T-helper 2 cell treated with Interferon-gamma antibody and Interleukin-4, amounts not matched to agents 100 ng/mL and 5 ng/mL, for 36 hours (primary cell): ENCODE results near the gene LRRC41. TPM values are rescaled to one million over a fixed set of nuclear protein-coding genes. Genes with fewer than 3 reads are reported as not detected.

Source experiments
- intact Hi-C: fragments of 100-400 bp; cut with micrococcal nuclease; formaldehyde crosslinking; loops from one replicate; pipeline ENCODE4 v1.15.1; 2023
- total RNA-seq: library from RNA; stranded (reverse); gene quantifications from 2 replicates; pipeline ENCODE4 v1.2.3, GENCODE V29; 2022

Gene LRRC41
- total RNA-seq, 1 donor from 2014 or later: 46.2 TPM

DNA sequence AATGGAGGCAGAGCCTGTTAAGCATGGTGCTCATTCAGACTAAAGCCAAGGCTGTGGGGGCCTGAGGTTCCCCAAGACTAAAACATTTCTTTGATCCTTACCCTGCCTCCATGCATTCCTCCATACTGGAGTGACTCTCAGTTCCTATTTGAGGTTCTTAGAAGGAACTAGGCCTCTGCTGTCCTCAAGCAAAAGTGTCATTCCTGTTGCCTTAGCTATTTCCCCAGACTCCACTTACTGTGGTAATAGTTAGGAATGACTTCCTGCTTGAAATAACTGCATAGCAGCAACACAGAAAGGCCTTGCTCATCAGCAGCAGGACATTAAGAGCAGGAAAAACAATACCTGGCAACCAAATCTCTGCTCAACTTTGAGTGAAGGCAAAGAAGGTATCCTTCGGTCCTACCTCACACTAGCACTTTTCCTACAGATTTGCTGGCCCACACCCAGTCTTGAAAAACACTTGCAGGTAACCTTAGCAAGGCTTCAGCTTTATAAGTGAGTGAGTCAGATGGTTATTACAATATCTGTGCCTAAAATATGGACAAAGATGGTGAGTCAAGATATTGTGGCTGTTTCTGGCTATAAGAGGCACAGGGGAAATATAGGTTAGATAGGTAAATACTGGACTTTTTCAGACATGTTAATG is 14.8 kb downstream of the LRRC41 start:
- intact Hi-C loops: no loop called here

DNA sequence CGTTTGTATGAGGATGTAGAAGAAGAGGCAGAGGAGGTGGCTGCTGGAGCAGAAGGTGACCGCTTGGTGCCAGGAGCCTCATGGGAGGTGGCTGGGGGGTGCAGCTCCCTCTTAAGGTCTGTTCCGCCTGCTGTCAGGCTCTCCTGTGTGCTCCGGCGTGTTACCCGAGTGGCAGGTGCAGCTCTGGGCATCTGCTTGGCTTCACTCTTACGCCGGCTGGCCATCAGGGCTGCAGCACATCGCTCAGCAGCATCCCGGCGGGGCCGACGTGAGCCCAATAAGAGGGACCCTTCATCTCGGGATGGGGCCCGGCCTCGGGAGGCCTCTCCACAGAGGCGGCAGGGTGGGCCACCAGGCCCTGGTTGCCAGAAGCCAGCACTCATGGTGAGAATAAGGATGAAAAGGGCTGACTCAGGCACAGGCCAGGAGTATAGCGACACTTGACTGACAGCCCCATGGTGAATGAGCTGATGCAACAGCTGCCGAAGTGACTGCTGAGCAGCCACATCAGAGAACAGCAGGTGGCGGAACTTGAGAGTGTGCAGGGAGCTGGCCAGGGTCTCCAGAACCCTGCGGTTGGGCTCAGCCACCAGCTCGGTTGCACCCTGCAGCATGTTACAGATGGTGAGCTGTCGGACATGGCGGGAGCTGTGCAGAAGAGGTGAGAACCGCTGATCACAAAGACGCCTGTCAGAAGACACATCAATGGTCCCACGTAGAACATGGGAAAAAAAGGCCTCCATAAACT is 17.5 kb downstream of the LRRC41 start:
- intact Hi-C loops: no loop called here

DNA sequence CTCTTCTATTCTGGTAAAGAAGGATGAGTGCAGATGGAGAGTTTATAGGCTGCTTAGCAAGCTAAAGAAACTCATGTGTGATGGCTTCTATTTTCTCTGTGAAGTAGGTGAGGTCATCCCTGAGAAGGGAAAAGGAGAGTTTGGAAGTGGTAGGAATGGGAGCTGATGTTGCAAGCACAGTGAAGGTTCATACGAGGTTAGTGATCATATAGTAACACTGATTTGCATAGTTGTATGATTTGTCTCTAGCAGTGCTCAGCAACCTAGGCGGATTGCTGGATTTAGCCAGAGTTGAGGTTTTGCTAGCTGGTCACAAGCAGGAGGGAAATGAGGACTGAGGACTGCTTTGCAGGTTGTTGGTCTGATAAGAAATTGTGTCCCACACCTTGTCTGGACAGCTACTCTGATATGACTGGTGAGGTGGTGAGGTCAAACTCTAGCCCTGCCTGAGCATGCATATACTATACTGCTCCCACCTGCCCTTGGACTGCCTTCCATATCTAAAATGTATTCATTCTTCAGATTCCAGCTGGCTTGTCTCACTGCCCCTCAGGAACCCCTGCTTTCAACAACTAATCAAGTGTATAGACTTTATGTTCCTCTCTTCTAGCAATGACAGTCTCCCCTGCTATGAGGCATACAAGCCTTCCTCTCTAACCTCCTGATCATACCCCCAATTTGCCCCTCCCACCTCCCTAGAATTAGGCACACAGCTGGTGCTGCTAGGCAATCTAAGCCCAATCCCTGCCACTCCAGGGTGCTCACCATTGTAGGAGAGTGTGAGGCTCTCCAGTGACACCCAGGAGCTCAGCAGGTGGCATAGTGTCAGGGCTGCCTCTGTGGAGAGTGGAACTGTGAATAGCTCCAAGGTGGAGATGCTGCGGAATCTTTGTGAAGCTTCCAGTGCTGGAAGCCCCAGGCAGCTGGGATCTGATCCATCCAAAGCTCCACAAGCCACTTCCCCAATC is 18.5 kb downstream of the LRRC41 start:
- intact Hi-C loops: no loop called here

DNA sequence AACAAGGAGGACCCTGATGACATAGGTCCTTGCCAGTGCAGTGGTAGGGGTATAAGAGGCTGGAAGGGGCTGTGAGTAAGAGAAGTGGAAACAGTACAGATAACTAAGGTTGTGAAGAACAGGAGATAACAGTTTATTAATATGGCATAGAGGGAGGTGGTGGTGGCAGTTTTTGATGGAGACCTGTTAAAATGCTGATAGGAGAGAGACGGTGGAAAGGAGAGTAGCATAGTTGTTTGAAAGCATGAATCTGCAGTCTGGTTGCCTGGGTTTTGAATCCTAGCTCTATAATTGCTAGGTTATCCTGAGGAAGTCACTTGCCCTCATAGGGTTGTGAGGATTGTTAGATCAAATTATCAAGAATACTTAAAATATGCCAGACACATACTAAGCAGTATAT is 19.4 kb downstream of the LRRC41 start:
- intact Hi-C loops: no loop called here

DNA sequence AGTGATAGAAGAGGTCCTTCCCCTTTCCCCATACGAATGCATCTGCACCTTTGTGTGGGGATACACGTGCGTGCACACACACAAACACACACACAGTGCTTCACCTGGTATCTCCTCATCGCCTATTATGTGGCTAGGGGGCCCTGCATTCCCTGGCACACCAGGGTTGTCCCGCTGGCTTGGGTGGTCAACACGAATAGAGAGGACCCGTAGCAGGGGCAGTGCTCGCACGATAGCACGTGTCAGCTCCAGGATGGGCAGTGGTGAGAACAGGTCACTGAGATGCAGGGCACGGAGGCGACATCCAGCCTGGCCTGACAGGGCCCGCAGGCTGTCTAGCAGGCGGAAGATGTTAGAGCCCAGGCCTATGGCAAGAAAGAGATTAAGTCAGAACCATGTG is 22.4 kb downstream of the LRRC41 start:
- intact Hi-C loops: no loop called here

DNA sequence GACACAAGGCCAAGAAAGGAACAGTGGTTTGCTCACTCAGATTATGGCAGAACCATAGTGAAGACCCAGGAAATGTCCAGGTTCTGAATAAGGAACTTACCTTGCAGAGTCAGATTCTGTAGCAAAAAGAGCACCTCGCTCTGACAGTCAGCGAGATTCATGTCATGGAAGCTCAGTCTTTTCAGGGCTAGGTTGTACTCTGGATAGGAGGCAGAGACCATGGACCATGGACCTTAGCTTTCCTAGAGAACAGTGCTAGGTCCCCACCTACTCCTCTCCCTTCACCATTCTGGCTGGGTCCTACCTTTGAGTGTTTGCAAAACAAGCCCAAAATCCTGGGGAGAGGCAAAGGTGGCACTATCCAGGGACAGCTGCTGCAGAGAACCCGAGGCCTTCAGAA is 23.3 kb downstream of the LRRC41 start:
- intact Hi-C loops: no loop called here

DNA sequence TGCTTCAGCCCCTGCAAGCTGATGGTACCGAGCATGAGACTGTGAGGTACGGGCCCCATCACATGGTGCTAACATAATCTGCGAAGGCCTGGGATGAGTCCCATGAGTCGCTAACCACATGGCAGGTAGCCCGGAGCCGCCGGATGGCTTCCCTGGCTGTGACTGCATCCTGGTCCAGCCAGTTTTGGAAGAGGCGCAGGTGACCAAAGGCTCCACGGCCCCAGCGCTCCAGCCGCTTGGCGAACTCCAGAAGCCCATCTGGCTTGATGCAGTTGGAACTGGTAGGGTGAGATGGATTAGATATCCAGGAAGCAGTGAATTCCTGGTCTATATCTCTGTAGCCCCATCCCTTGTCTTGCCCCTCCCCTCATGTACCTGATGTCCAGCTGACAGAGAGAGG is 24.6 kb downstream of the LRRC41 start:
- intact Hi-C loops: no loop called here

DNA sequence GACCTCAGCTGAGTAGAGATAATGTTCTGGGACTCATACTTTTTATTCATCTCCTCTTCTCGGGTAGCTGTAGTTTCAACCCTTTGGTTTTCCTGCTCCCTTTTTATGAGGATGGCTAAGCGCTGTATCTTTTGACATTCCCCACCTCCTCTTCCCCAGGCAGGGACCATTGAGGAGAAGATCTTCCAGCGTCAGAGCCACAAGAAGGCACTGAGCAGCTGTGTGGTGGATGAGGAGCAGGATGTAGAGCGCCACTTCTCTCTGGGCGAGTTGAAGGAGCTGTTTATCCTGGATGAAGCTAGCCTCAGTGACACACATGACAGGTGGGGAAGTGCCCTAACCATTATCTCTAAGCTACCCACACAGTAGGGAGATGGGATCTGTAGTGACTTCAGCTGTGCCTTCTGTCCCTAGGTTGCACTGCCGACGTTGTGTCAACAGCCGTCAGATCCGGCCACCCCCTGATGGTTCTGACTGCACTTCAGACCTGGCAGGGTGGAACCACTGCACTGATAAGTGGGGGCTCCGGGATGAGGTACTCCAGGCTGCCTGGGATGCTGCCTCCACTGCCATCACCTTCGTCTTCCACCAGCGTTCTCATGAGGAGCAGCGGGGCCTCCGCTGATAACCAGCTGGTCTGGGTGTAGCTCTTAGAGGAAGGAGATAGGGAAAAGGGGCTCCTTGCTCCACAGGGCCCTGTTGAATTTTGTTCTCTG is 25.6 kb downstream of the LRRC41 start:
- intact Hi-C loops: no loop called here

DNA sequence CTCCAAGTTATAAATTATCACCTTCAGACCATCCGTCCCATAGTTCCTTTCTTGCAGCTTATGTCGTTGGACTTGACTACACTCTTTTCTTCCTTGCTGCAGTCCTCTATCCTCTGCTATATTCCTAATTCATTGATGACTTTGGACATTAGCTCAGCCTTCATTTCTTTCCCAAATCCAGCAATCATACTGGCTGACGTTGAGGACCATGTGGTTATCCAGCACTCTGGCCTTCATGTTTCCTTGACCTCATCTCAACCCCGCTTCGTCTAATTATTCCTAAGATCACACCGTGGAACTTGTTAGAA is 28.4 kb downstream of the LRRC41 start:
- intact Hi-C loops: no loop called here

DNA sequence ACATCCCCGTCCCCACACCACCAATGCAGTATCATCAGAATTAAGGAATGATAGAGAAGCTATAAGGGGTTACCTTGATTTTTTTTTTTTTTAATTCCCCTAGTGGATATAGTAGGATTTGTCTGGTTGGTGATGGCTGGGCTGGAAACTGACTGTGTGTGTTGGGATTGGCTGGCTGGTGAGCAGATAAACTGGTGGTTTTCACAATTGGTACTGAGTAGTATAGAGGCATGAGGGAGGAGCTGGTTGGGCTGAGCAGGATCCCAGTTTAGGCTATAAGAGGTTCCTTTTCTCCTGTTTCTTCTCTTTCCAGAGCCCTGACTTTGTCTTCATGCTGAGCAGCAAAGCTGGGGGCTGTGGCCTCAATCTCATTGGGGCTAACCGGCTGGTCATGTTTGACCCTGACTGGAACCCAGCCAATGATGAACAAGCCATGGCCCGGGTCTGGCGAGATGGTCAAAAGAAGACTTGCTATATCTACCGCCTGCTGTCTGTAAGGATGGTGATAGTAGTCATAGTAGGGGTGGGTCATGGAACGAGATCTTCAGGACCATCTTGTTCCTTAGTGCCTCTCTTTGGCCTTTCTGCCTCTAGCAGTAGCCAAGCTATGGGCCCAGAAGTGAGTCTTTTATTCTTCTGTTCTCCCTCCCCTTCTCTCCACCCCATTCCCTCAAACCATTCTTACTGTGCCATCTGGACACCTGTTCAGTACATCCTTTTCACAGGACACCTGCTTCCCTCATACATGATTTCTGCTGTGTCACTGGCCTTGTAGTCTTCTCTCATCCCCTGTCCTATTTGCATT is 29.0 kb downstream of the LRRC41 start:
- intact Hi-C loops: no loop called here

DNA sequence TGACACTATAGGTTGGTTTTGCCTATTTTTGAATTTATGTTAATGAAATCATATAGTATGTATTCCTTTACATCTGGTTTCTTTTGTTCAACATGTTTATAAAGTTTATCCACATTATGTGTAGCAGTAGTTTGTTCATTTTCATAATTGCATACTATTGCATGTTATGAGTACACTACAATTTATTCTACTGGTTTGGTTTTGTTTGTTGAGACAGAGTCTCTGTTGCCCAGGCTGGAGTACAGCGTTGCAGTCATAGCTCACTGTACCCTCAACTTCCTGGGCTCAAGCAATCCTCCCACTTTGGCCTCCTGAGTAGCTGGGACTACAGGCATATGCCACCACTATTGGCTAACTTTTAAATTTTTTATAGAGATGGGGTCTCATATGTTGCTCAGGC is 34.8 kb downstream of the LRRC41 start:
- intact Hi-C loops: no loop called here

DNA sequence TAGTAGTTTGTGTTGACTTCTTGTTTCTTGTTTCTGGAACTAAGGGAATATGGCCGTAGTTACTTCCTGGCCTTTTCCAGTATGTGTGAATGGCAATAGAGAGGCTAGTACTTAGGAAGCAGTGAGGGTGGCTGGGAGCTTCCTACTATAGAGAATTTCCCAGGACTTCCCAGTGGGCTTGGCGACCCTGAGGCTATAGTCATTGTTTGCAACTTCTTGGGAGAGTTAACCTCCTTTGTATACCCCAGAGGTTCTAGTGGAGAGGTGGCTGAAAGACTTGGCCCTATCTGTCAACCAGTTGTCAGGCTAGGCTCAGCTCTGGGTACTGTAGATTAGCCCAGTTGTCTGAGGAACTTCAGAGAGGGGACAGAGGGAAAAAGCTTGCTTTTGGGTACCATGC is 40.3 kb downstream of the LRRC41 start:
- intact Hi-C loops: no loop called here

DNA sequence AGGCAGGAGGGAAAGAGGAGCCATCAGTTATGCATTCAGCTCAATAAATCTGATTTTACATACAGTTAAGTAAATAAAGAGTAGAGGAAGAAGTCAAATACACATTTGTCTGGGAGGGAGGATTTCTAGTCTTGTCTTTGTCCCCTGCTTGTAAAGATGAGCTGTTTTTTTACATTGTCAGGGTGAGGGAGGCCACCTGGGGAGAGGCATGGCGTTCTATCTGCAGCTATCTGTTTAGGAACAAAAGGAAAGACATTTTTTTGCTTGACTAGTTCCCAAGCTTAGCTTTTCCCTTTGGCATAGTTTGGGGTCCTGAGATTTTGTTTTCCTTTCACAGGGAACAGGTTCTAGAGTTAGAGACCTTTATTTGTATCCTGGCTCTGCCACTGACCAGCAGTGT is 40.9 kb downstream of the LRRC41 start:
- intact Hi-C loops: no loop called here

DNA sequence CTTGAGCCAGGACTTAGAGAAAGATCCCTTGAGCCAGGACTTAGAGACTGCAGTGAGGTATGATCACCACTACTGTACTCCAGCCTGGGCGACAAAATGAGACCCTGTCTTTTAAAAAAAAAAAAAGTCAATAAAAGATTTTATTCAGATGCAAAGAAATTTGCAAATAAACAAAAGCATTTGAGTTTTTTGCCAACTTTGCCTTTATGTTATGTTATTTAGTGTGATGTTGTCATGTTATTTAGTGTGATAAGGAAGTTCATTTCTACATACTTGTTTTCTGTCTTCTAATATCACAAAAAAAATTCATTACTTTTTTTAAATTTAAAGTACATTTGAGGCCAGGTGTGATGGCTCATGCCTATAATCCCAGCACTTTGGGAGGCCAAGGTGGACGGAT is 46.9 kb downstream of the LRRC41 start:
- intact Hi-C loops: no loop called here

DNA sequence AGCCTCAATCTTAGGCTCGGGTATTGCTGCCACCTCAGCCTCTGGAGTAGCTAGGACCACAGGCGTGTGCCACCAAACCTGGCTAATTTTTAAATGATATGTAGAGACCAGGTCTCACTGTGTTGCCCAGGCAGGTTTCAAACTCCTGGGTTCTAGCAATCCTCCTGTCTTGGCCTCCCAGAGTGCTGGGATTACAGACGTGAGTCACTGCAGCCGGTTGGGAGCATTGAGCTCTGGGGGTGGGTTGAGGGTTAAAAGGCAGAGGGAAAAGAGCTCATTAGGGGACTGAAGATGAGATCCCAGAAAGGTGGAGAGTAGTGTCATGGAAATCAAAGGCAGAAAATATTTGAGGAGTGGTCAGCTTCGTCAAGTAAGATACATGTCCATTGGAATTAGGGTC is 48.7 kb downstream of the LRRC41 start:
- intact Hi-C loops: no loop called here

DNA sequence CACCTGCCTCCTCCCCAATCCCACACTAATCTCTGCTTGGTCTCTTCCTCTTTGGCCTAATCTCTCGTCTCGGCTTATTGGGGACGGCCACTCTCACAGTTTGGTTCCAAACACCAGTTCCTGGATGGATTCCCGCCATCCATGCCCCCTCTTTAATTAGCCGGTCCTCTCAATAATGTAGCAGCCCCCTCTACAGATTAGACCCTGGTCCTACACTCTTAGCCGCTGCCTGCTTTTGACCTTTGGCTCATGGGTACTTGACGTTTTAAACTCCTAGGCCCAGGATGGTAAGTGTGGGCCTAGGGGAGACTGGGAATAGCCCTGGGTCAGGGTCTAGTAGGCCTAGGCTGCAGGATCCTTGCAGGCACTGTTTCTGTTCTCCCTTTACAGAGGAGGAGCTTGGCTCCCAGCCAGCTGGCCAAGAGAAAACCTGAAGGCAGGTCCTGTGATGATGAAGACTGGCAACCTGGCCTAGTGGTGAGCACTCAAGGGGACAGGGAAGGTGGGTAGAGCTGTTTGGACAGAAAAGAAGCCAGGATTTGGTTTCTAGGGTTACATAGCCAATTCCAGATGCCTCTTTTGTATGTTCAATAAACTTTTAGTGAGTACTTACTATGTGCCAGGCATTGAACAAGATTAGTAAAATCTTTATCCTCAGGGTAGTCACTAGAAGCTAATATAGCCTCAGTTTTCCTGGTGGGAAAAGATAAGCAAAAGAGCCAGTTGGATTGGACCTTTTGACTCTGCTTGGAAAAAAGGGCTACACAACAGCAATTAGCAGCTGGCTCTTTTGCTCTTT is 55.1 kb downstream of the LRRC41 start:
- intact Hi-C loops: no loop called here

DNA sequence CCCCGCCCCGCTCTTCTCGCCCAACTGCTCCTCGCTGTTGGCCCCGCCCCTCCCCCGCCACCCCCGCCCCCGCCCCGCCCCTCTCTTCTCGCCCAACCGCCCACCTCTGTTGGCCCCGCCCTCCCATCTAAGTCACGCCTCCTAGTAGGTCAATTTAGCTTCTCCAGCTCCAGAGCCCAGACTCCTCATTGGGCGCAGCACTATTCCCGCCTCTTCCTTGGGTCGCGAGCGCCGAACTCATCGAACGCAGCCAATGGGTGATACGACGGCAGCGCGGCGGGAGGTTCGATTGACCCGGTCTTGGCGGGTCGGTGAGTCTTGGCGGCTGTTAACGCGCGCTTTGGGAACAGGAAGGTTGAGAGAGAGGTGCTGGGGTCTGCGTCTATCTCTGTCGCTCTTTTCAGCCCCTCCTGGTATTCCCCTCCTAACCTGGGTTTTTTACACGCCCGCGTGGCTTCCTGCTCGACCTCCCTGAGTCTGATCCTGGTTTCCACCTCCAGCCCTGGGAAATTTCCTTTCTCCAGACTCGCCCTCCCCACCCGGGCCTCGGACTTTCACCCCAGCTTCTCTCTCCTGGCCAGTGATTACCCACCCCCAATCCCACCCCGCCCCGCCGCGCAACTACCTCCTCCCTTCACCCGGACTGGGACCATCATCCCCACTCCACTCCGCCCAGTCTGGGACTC is 55.8 kb downstream of the LRRC41 start, which contains the start of gene RAD54L:
TSS of gene RAD54L (plus strand) at position 328 of the 686 bp plus-strand sequence. CDS start 643 bp downstream, outside the sequence.
- intact Hi-C loops: loop anchor here (1.0 to 2.0 kb wide), 6 partner anchors 56 to 909 kb away; partner anchors contain the start of genes LRRC41, PIK3R3 and UQCRH

DNA sequence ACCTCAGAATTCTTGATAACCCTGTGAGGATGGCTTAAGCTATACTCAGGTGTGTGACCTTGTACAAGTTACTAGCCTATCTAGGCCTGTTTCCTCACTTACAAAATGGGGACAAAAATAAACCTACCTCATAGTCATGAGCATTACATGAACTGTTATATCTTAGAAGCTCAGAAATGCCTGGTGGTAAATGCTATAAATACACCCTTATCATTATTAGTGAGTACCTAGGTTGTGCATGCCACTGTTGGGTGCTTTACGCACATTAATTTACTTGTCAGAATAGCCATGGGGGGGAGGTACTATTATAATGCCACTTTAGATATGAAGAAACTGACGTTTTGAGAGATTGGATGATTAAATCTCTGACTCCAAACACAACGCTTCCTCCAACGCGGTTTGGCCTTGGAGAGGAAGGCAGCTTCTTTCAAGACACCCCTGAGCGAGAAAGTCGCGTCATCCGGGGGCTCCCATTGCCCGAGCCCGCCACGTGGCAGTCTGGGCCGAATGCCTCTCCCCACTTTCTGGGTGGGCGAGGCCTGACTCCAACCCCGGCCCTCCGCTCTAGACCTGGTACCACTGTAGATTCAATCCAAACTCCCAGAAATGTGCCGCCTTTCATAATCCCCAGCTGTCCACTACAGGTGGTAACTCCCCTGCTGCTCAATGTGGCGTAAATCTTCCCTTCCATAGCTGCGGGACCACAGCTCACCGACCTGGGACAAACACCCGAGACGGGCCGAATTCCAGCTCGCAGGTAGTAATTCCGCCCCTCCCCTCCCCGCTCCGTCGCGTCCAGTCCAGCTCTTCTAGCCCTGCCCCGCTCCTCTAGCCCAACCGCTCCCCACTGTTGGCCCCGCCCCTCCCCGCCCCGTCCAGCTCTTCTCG is 56.6 kb downstream of the LRRC41 start:
- intact Hi-C loops: loop anchor here (1.0 to 2.0 kb wide), 6 partner anchors 57 to 908 kb away; partner anchors contain the start of genes LRRC41, PIK3R3 and UQCRH
